MM.1S (cell line): ENCODE data around the gene WDR76.

ENCODE experiments used
- DNase-seq: peaks from one replicate; pipeline ENCODE4 v3.0.0-alpha.2; 2015
- H2AFZ ChIP-seq: fragments of 300-600 bp; sonication (generic); 2 replicates; pipeline ENCODE4 v1.6.0; 2016; ENCODE audit warnings: antibody characterized with exemption, low read length
- H3F3A ChIP-seq: fragments of 300-600 bp; sonication (generic); 2 replicates; pipeline ENCODE4 v1.6.1; 2016; ENCODE audit warnings: mild to moderate bottlenecking, antibody characterized with exemption, low read length, moderate library complexity, mixed read lengths; ENCODE audit not compliant: insufficient read depth
- H3K27ac ChIP-seq: fragments of 300-600 bp; sonication (generic); 2 replicates; pipeline ENCODE4 v1.5.1; 2016; ENCODE audit warnings: mild to moderate bottlenecking, low read length
- H3K27me3 ChIP-seq: fragments of 300-600 bp; sonication (generic); replicated peaks from 2 replicates; pipeline ENCODE4 v1.6.0; 2016; ENCODE audit warnings: low read length; ENCODE audit not compliant: insufficient read depth
- H3K36me3 ChIP-seq: fragments of 300-600 bp; sonication (generic); replicated peaks from 2 replicates; pipeline ENCODE4 v1.6.1; 2016; ENCODE audit warnings: mild to moderate bottlenecking, low read length, mixed read lengths; ENCODE audit not compliant: insufficient read depth
- H3K4me1 ChIP-seq: fragments of 300-600 bp; sonication (generic); 2 replicates; pipeline ENCODE4 v1.6.1; 2016; ENCODE audit warnings: low read length, mixed read lengths
- H3K4me2 ChIP-seq: fragments of 300-600 bp; sonication (generic); 2 replicates; pipeline ENCODE4 v1.6.0; 2016; ENCODE audit warnings: low read depth, low read length
- H3K4me3 ChIP-seq: fragments of 300-600 bp; sonication (generic); 2 replicates; pipeline ENCODE4 v1.5.1; 2016; ENCODE audit warnings: low read length, mixed read lengths
- H3K79me2 ChIP-seq: fragments of 300-600 bp; sonication (generic); 2 replicates; pipeline ENCODE4 v1.6.1; 2016; ENCODE audit warnings: mixed run types, low read length, mixed read lengths
- H3K9ac ChIP-seq: fragments of 300-600 bp; sonication (generic); 2 replicates; pipeline ENCODE4 v1.6.1; 2016; ENCODE audit warnings: low read length, mixed read lengths
- H3K9me2 ChIP-seq: fragments of 300-600 bp; sonication (generic); replicated peaks from 2 replicates; pipeline ENCODE4 v1.6.1; 2016; ENCODE audit warnings: mild to moderate bottlenecking, low read length, mixed read lengths; ENCODE audit not compliant: insufficient read depth
- H3K9me3 ChIP-seq: fragments of 300-600 bp; sonication (generic); replicated peaks from 2 replicates; pipeline ENCODE4 v1.6.1; 2016; ENCODE audit warnings: mild to moderate bottlenecking, low read length, mixed read lengths; ENCODE audit not compliant: insufficient read depth
- H4K20me1 ChIP-seq: fragments of 300-600 bp; sonication (generic); 2 replicates; pipeline ENCODE4 v1.6.1; 2016; ENCODE audit warnings: mild to moderate bottlenecking, low read length, moderate library complexity, mixed read lengths; ENCODE audit not compliant: insufficient read depth
- EZH2 ChIP-seq: fragments of 300-600 bp; sonication (generic); optimal IDR thresholded peaks from 2 replicates; pipeline ENCODE3; 2017; ENCODE audit warnings: low read depth, mild to moderate bottlenecking, antibody characterized with exemption, low read length, mixed read lengths
- EZH2phosphoT487 ChIP-seq: fragments of 300-600 bp; sonication (generic); IDR thresholded peaks from 2 replicates; pipeline ENCODE4 v1.6.1; 2018; ENCODE audit warnings: antibody characterized with exemption, low read length
- TF ChIP-seq, protein P1 (sequence below): fragments of 300-600 bp; sonication (generic); IDR thresholded peaks from 2 replicates; pipeline ENCODE4 v1.5.1; 2016; ENCODE audit warnings: antibody characterized with exemption, low read length, mixed read lengths

WDR76 gene

GRCh38 chr15:43881245-43881644, 54.4 kb downstream of the WDR76 start:
- no peak overlapping the region for H3K27ac ChIP-seq
- H3K9ac ChIP-seq, result no peak overlapping the region

DNA sequence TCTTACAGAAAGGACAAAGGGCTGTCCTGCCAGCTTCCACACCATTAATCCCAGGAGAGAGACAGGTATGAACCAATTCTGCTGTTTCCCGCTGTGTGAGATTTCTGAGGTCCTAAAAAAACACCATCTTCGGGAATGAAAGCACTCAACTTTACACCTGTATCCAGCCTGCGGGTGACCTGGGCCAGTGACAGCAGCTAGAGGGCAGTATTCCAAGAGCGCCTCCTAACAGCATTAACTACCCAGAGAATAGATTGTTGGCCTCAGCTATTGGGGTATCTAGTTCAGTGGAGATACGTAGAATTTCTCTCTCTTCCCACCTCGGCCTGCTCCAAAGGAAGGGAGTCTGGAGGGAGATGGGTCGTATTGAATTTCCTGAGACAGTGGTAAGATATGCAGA, 55.1 kb downstream of the WDR76 start:
- no peak overlapping the region for H2AFZ ChIP-seq
- H4K20me1 ChIP-seq, result no peaks in the 10 kb centered on the region
- no peaks in the 10 kb centered on the region for H3K36me3 ChIP-seq
- H3K9me2 ChIP-seq, result no peaks in the 10 kb centered on the region
- no peaks in the 10 kb centered on the region for H3K27me3 ChIP-seq
- no peaks in the 10 kb centered on the region for H3K9me3 ChIP-seq
- H3K79me2 ChIP-seq, result no peaks in the 10 kb centered on the region
- H3K9ac ChIP-seq, result no peak overlapping the region
- no peak overlapping the region for H3K4me2 ChIP-seq
- H3K4me3 ChIP-seq, result no peak overlapping the region
- H3F3A ChIP-seq, result no peaks in the 10 kb centered on the region
- TF ChIP-seq EZH2phosphoT487 (no peak), EZH2 (no peak)
- TF ChIP-seq, protein P1, sequence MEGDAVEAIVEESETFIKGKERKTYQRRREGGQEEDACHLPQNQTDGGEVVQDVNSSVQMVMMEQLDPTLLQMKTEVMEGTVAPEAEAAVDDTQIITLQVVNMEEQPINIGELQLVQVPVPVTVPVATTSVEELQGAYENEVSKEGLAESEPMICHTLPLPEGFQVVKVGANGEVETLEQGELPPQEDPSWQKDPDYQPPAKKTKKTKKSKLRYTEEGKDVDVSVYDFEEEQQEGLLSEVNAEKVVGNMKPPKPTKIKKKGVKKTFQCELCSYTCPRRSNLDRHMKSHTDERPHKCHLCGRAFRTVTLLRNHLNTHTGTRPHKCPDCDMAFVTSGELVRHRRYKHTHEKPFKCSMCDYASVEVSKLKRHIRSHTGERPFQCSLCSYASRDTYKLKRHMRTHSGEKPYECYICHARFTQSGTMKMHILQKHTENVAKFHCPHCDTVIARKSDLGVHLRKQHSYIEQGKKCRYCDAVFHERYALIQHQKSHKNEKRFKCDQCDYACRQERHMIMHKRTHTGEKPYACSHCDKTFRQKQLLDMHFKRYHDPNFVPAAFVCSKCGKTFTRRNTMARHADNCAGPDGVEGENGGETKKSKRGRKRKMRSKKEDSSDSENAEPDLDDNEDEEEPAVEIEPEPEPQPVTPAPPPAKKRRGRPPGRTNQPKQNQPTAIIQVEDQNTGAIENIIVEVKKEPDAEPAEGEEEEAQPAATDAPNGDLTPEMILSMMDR, result peak; percentile 47
- DNase-seq, result no peak
- H3K4me1 ChIP-seq, result no peaks in the 10 kb centered on the region
- H3K27ac ChIP-seq, result no peak overlapping the region

More at GRCh38 chr15:43881245-43881644, 54.4 kb downstream of the WDR76 start:
- Histone ChIP-seq H3K79me2 (no peaks in the 10 kb centered on the region), H3K4me3 (no peak overlapping the region), H3K27me3 (no peaks in the 10 kb centered on the region), H3F3A (no peaks in the 10 kb centered on the region), H2AFZ (no peak overlapping the region), H3K9me2 (no peaks in the 10 kb centered on the region), H3K9me3 (no peaks in the 10 kb centered on the region), H3K36me3 (no peaks in the 10 kb centered on the region), H4K20me1 (no peaks in the 10 kb centered on the region), H3K4me1 (no peaks in the 10 kb centered on the region), H3K4me2 (no peak overlapping the region)
- TF ChIP-seq EZH2, result no peak
- TF ChIP-seq, protein P1, result no peak
- TF ChIP-seq EZH2phosphoT487, result no peak
- DNase-seq, result no peak

DNA sequence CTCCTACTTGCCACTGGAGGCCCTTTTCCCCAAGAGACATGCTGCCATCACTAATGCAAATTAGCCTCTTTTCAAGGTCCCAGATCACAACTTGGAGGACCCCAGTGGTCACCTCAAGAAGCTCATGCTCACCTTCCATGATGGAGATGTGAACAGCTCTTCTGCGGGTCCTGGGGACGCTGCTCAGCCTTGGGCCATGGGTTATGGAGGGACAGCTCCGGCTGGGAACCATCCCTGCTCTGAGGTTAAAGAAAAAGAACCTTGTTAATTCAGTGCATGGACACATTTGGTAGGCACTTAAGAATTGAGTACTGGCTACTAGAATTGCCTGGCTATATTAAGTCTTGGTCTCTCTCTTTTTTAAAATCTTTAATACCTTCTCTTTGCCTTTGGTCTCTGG, 56.8 kb downstream of the WDR76 start:
- no peak overlapping the region for H3K4me3 ChIP-seq
- no peaks in the 10 kb centered on the region for H3K4me1 ChIP-seq
- no peaks in the 10 kb centered on the region for H4K20me1 ChIP-seq
- H3K27me3 ChIP-seq, result no peaks in the 10 kb centered on the region
- no peak overlapping the region for H3K4me2 ChIP-seq
- H3K27ac ChIP-seq, result no peak overlapping the region
- H3K36me3 ChIP-seq, result no peaks in the 10 kb centered on the region
- H2AFZ ChIP-seq, result no peak overlapping the region
- no peak for DNase-seq
- H3K9ac ChIP-seq, result no peak overlapping the region
- H3K79me2 ChIP-seq, result no peaks in the 10 kb centered on the region
- H3K9me3 ChIP-seq, result no peaks in the 10 kb centered on the region
- TF ChIP-seq EZH2 (no peak), EZH2phosphoT487 (no peak)
- TF ChIP-seq, protein P1, result no peak
- no peaks in the 10 kb centered on the region for H3F3A ChIP-seq
- H3K9me2 ChIP-seq, result no peaks in the 10 kb centered on the region
